Stimulated activated CD8-positive, alpha-beta memory T cell treated with anti-CD3 and anti-CD28 coated beads, Interleukin-15, amount 100 ng/mL, for 1 hour (primary cell): ENCODE data around the gene ACTN2.
A peak's percentile ranks its signal among the peaks of the same experiment; 100 is the strongest.
"Not testable (repeated sequence)": the region's sequence is repeated elsewhere in the genome, so short reads cannot be mapped to it uniquely, and the experiment has no call there.

Experiments used
- DNase-seq: peaks from one replicate; pipeline ENCODE4 v3.0.0-alpha.2; 2020; ENCODE audit warnings: low read depth

Gene ACTN2

GRCh38 chr1:236685917-236686814 is at the start of gene ACTN2:
TSS of gene ACTN2 (plus strand) at chr1:236686499. CDS start at chr1:236686674, 175 bp downstream.
- peak; percentile 17 for DNase-seq

- DNase-seq: no peak
Measured at GRCh38 chr1:236638945-236639344, 47.4 kb upstream of the ACTN2 start.

GRCh38 chr1:236639686-236640085 is 46.6 kb upstream of the ACTN2 start:
- no peak for DNase-seq

- no peak for DNase-seq
Measured at GRCh38 chr1:236642763-236643162, 43.5 kb upstream of the ACTN2 start.

GRCh38 chr1:236645016-236645680 is 41.2 kb upstream of the ACTN2 start:
- no peak for DNase-seq

GRCh38 chr1:236654511-236654910 is 31.8 kb upstream of the ACTN2 start:
- no peak for DNase-seq

GRCh38 chr1:236654957-236655356 is 31.3 kb upstream of the ACTN2 start:
- DNase-seq: no peak

GRCh38 chr1:236657398-236657797 is 28.9 kb upstream of the ACTN2 start:
- no peak for DNase-seq

GRCh38 chr1:236659792-236660587 is 26.3 kb upstream of the ACTN2 start:
- DNase-seq: no peak

- no peak for DNase-seq
Measured at GRCh38 chr1:236663934-236664333, 22.4 kb upstream of the ACTN2 start.

GRCh38 chr1:236668909-236669308 is 17.4 kb upstream of the ACTN2 start:
- not testable (repeated sequence) for DNase-seq

- DNase-seq: no peak
Measured at GRCh38 chr1:236670060-236670459, 16.2 kb upstream of the ACTN2 start.

GRCh38 chr1:236673289-236673919 is 12.9 kb upstream of the ACTN2 start:
- no peak for DNase-seq

GRCh38 chr1:236677641-236678235 is 8.6 kb upstream of the ACTN2 start:
- DNase-seq: no peak

- DNase-seq: no peak
Measured at GRCh38 chr1:236681219-236681618, 5.1 kb upstream of the ACTN2 start.

GRCh38 chr1:236685205-236685916 is 938 bp upstream of the ACTN2 start:
- DNase-seq: no peak

- DNase-seq: no peak
Measured at GRCh38 chr1:236686815-236687160, 489 bp downstream of the ACTN2 start.

- DNase-seq: no peak
Measured at GRCh38 chr1:236687273-236687672, 974 bp downstream of the ACTN2 start.

GRCh38 chr1:236688705-236689104 is 2.4 kb downstream of the ACTN2 start:
- no peak for DNase-seq

GRCh38 chr1:236689713-236690569 is 3.6 kb downstream of the ACTN2 start:
- no peak for DNase-seq
